Liver (tissue), 9 donors: Measurements from ENCODE around the gene TVP23A. TPM values are rescaled to one million over a fixed set of nuclear protein-coding genes. Genes with fewer than 3 reads are reported as not detected.
A peak's percentile ranks its signal among the peaks of the same experiment; 100 is the strongest.

Experiments used
- DNase-seq: peaks from one replicate; pipeline ENCODE4 v3.0.0-alpha.2; 2017; ENCODE audit warnings: low spot score
- H3K27ac ChIP-seq, 2 donors: one replicate each; pipeline ENCODE4 v1.7.0; 2013; ENCODE audit warnings: inconsistent platforms in 2 of 2, low read length in 2 of 2, control low read depth in 1 of 2, low read depth in 1 of 2, mild to moderate bottlenecking in 1 of 2
- H3K27me3 ChIP-seq, 4 donors: one replicate each; pipeline versions ENCODE4 v1.6.1 to v1.7.0; 2013; ENCODE audit warnings: low read length in 3 of 4, inconsistent platforms in 1 of 4, mild to moderate bottlenecking in 1 of 4, moderate library complexity in 1 of 4; ENCODE audit not compliant: control insufficient read depth in 4 of 4, insufficient read depth in 4 of 4
- H3K36me3 ChIP-seq, 4 donors: one replicate each; pipeline versions ENCODE4 v1.6.1 to v1.7.0; 2013; ENCODE audit warnings: low read length in 3 of 4, mild to moderate bottlenecking in 3 of 4, low read depth in 1 of 4, moderate library complexity in 1 of 4; ENCODE audit not compliant: control insufficient read depth in 4 of 4, insufficient read depth in 3 of 4
- H3K4me1 ChIP-seq, 4 donors: one replicate each; pipeline versions ENCODE4 v1.6.1 to v1.7.0; 2013; ENCODE audit warnings: low read length in 3 of 4, mild to moderate bottlenecking in 3 of 4, moderate library complexity in 1 of 4; ENCODE audit not compliant: control insufficient read depth in 4 of 4, insufficient read depth in 4 of 4
- H3K4me3 ChIP-seq, 3 donors: one replicate each; pipeline versions ENCODE4 v1.6.1 to v1.7.0; 2013; ENCODE audit warnings: low read length in 3 of 3, control low read depth in 1 of 3, low read depth in 1 of 3, mild to moderate bottlenecking in 1 of 3
- H3K9ac ChIP-seq, 2 donors: one replicate each; pipeline ENCODE4 v1.7.0; 2013; ENCODE audit warnings: low read length in 2 of 2, mild to moderate bottlenecking in 2 of 2, moderate library complexity in 2 of 2, control low read depth in 1 of 2, low read depth in 1 of 2
- H3K9me3 ChIP-seq, 4 donors: one replicate each; pipeline versions ENCODE4 v1.6.1 to v1.7.0; 2013; ENCODE audit warnings: low read length in 3 of 4; ENCODE audit not compliant: control insufficient read depth in 4 of 4
- ATF3 ChIP-seq: IDR thresholded peaks from 2 replicates; pipeline ENCODE4 v1.6.1; 2016; ENCODE audit warnings: antibody characterized with exemption
- EGR1 ChIP-seq, 2 donors: IDR thresholded peaks; 2 replicates each; pipeline ENCODE4 v1.6.1; 2016 to 2018; ENCODE audit warnings: antibody characterized with exemption in 2 of 2, low read depth in 2 of 2
- FOXA1 ChIP-seq: IDR thresholded peaks from 2 replicates; pipeline ENCODE4 v1.6.1; 2016; ENCODE audit warnings: antibody characterized with exemption
- FOXA2 ChIP-seq: IDR thresholded peaks from 2 replicates; pipeline ENCODE4 v1.6.1; 2016; ENCODE audit warnings: antibody characterized with exemption
- GABPA ChIP-seq, 2 donors: IDR thresholded peaks in 1 of 2; conservative IDR thresholded peaks in 1 of 2; 2 replicates each; pipeline ENCODE4 v1.6.1; 2016; ENCODE audit warnings: antibody characterized with exemption in 2 of 2, mild to moderate bottlenecking in 1 of 2, moderate library complexity in 1 of 2
- HNF4A ChIP-seq, 2 donors: conservative IDR thresholded peaks; 2 replicates each; pipeline ENCODE4 v1.6.1; 2016; ENCODE audit warnings: antibody characterized with exemption in 2 of 2, mild to moderate bottlenecking in 2 of 2
- HNF4G ChIP-seq: IDR thresholded peaks from 2 replicates; pipeline ENCODE4 v1.6.1; 2016; ENCODE audit warnings: antibody characterized with exemption
- JUND ChIP-seq, 2 donors: IDR thresholded peaks; 2 replicates each; pipeline ENCODE4 v1.6.1; 2016; ENCODE audit warnings: antibody characterized with exemption in 2 of 2
- NR2F2 ChIP-seq: IDR thresholded peaks from 2 replicates; pipeline ENCODE4 v1.6.1; 2016; ENCODE audit warnings: antibody characterized with exemption
- RAD21 ChIP-seq, 2 donors: IDR thresholded peaks; 2 replicates each; pipeline ENCODE4 v1.6.1; 2016; ENCODE audit warnings: antibody characterized with exemption in 2 of 2, mild to moderate bottlenecking in 2 of 2
- REST ChIP-seq: IDR thresholded peaks from 2 replicates; pipeline ENCODE4 v1.6.1; 2016; ENCODE audit warnings: antibody characterized with exemption, mild to moderate bottlenecking
- RXRA ChIP-seq, 2 donors: IDR thresholded peaks; 2 replicates each; pipeline ENCODE4 v1.6.1; 2017 to 2018; ENCODE audit warnings: antibody characterized with exemption in 2 of 2, mild to moderate bottlenecking in 1 of 2
- SP1 ChIP-seq: IDR thresholded peaks from 2 replicates; pipeline ENCODE4 v1.6.1; 2018; ENCODE audit warnings: antibody characterized with exemption, mild to moderate bottlenecking
- TAF1 ChIP-seq: conservative IDR thresholded peaks from 2 replicates; pipeline ENCODE4 v1.6.1; 2016; ENCODE audit warnings: antibody characterized with exemption, mild to moderate bottlenecking
- YY1 ChIP-seq: IDR thresholded peaks from 2 replicates; pipeline ENCODE4 v1.6.1; 2016; ENCODE audit warnings: antibody characterized with exemption, mild to moderate bottlenecking
- ZBTB33 ChIP-seq: IDR thresholded peaks from 2 replicates; pipeline ENCODE4 v1.6.1; 2016; ENCODE audit warnings: antibody characterized with exemption
- WGBS: extraction: QIAGEN DNeasy Blood & Tissue Kit; methylation state at CpG from one replicate; pipeline ENCODE4 v1.1.7; 2013; 5-methylcytosine and 5-hydroxymethylcytosine counted together
- polyA plus RNA-seq, 2 donors: library from polyadenylated mRNA; stranded (reverse) in 1 of 2; unstranded in 1 of 2; fragments of 200-250 nt in 1 of 2; fragments of >200 nt in 1 of 2; fragmentation: Nextera tagmentation in 1 of 2; extraction: Ambion mirVana in 1 of 2; gene quantifications; one replicate each; pipeline versions ENCODE4 v1.2.1 to v1.2.3, GENCODE V29; 2013 to 2015
- total RNA-seq, 2 donors: library from RNA; depleted of rRNA; stranded (reverse); fragments of >200 nt; gene quantifications; one replicate each; pipeline ENCODE4 v1.2.3, GENCODE V29; 2014
- TF ChIP-seq, protein P1 (sequence below): IDR thresholded peaks from 2 replicates; pipeline ENCODE4 v1.6.1; 2016; ENCODE audit warnings: antibody characterized with exemption
- TF ChIP-seq, protein P2 (sequence below): fragments of 150-350 bp; IDR thresholded peaks from 2 replicates; pipeline ENCODE4 v1.5.1; 2017; ENCODE audit warnings: improper control_type of control experiment, low read depth, low read length; ENCODE audit not compliant: missing input control
- donor health status: healthy.
- donor health status: healthy.
- donor health status: healthy.
- donor health status: healthy.
- donor health status: healthy.

TVP23A gene
- total and polyA plus RNA-seq, 4 donors = 0.09 to 0.32 (median 0.09) TPM; not detected in 1

DNA sequence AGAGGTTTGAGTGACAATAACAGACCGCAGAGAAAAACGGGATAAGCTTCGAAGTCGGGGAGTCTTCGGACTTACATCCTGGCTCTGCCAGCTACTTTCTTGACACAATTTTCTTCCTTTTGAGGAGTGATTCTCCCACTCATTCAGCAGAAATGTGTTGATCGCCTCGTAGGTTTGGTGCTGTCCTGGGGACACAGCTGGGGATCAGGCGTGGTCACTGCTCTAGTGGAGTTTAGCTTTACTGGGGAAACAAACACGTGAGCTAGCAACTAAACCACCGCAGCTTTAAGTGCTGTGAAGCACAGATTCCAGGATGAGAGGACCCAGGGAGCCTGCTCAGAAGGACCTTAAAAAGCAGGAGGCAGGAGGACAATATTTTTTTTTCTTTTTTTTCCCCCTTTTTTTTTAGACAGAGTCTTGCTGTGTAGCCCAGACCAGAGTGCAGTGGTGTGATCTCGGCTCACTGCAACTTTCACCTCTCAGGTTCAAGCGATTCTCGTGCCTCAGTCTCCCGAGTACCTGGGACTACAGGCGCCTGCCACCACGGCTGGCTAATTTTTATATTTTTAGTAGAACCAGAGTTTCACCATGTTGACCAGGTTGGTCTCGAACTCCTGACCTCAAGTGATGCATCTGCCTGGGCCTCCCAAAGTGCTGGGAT, 74.1 kb downstream of the TVP23A start:
- H3K9me3 ChIP-seq = no peaks in the 10 kb centered on the region
- H3K36me3 ChIP-seq = peaks cover 5 to 16% (median 12%) of the 10 kb centered on the region in 4 donors
- peaks cover 5 to 13% (median 9%) of the 10 kb centered on the region in 4 donors for H3K4me1 ChIP-seq
- WGBS = 43% methylated on average over 17 of the region's 17 CpGs
- H3K9ac ChIP-seq = peak overlapping the region in 1 of 2 donors; percentile 0
- H3K27ac ChIP-seq = peak overlapping the region; percentile 0 to 99
- peak overlapping the region; percentile 4 to 48 (median 21) for H3K4me3 ChIP-seq
- no peak for TF ChIP-seq REST
- no peak for TF ChIP-seq GABPA (IDR thresholded peaks at IDR 0.05 in 1 of 2, conservative IDR thresholded peaks at IDR 0.05 in 1 of 2)
- no peak for TF ChIP-seq EGR1 (IDR thresholded peaks at IDR 0.05; ENCODE audit: low read depth in 2 of 2)
- TF ChIP-seq JUND (IDR thresholded peaks at IDR 0.05) = no peak
- TF ChIP-seq, protein P1, sequence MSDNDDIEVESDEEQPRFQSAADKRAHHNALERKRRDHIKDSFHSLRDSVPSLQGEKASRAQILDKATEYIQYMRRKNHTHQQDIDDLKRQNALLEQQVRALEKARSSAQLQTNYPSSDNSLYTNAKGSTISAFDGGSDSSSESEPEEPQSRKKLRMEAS = no peak
- DNase-seq = no peak
- H3K27me3 ChIP-seq = no peaks in the 10 kb centered on the region

DNA sequence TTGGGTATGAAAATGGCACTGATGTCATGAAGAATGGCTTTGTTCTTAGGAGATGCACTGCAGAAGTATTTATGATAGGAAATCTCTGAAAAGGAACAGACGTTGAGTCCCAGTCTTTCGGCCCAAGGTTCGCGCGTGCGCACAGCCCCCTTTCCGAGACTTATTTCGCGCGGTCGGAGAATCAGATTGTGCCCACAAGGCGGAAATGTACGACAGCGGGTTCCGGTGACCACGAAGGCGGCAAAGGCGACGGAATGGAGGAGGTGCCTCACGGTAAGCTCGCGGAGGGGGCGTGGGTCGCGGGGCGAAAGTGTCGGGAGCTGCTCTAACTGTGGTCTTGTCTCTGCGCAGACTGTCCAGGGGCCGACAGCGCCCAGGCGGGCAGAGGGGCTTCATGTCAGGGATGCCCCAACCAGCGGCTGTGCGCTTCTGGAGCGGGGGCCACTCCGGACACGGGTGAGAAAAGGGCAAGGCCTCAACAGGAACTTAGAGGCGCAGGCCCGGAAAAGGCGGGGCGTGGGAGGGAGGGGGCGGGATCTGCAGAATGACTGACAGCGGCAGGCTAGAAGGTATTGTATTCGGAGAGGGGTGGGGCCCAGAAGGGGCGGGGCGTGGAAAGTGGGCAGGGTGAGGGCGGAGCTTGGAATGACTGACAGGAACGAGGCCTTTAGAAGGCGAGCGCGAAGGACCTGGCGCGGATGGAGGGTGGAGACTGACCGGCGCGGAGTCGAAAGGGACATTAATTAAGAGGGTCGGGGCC, 74.8 kb downstream of the TVP23A start, which contains the start of gene NUBP1:
Gene NUBP1 (plus strand): TSS at position 233 of the 760 bp plus-strand sequence. CDS start 22 bp downstream, at position 255.
- Histone ChIP-seq H3K36me3 (peaks cover 5 to 11% (median 9%) of the 10 kb centered on the region in 4 donors), H3K4me1 (peaks cover 5 to 13% (median 9%) of the 10 kb centered on the region in 4 donors), H3K27me3 (no peaks in the 10 kb centered on the region), H3K9ac (peak within 1 kb of the TSS; percentile 62 to 79), H3K27ac (peak within 1 kb of the TSS; percentile 96 to 99), H3K4me3 (peak within 1 kb of the TSS; percentile 62 to 66 (median 62)), H3K9me3 (no peaks in the 10 kb centered on the region)
- TF ChIP-seq FOXA1 (no peak), NR2F2 (peak; percentile 91), ATF3 (peak; percentile 10), JUND (IDR thresholded peaks at IDR 0.05) (no peak), YY1 (peak; percentile 90), RXRA (IDR thresholded peaks at IDR 0.05) (peak; percentile 31 to 72), EGR1 (IDR thresholded peaks at IDR 0.05; ENCODE audit: low read depth in 2 of 2) (peak; percentile 65 to 68), HNF4A (conservative IDR thresholded peaks at IDR 0.05) (no peak), ZBTB33 (peak; percentile 42), REST (peak; percentile 87), GABPA (IDR thresholded peaks at IDR 0.05 in 1 of 2, conservative IDR thresholded peaks at IDR 0.05 in 1 of 2) (peak; percentile 77 to 94), RAD21 (IDR thresholded peaks at IDR 0.05) (peak in 1 of 2 donors; percentile 18), SP1 (peak; percentile 83), HNF4G (no peak), FOXA2 (no peak), TAF1 (peak; percentile 38)
- TF ChIP-seq, protein P2, sequence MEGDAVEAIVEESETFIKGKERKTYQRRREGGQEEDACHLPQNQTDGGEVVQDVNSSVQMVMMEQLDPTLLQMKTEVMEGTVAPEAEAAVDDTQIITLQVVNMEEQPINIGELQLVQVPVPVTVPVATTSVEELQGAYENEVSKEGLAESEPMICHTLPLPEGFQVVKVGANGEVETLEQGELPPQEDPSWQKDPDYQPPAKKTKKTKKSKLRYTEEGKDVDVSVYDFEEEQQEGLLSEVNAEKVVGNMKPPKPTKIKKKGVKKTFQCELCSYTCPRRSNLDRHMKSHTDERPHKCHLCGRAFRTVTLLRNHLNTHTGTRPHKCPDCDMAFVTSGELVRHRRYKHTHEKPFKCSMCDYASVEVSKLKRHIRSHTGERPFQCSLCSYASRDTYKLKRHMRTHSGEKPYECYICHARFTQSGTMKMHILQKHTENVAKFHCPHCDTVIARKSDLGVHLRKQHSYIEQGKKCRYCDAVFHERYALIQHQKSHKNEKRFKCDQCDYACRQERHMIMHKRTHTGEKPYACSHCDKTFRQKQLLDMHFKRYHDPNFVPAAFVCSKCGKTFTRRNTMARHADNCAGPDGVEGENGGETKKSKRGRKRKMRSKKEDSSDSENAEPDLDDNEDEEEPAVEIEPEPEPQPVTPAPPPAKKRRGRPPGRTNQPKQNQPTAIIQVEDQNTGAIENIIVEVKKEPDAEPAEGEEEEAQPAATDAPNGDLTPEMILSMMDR = no peak
- TF ChIP-seq, protein P1 = peak; percentile 72
- WGBS = under 1% methylated on average over 57 of the region's 57 CpGs
- DNase-seq = peak; percentile 100
